A673 (cell line): ENCODE data around the gene BCL2.

Source experiments
- CTCF ChIP-seq: fragments of 300-800, 200-600 bp; sonication (generic); conservative IDR thresholded peaks from 2 replicates; pipeline ENCODE4 v1.5.1; 2017; ENCODE audit warnings: low read depth, mild to moderate bottlenecking, antibody characterized with exemption, low read length, moderate library complexity, mixed read lengths
- EZH2 ChIP-seq: fragments of 200-600 bp; sonication (generic); IDR thresholded peaks from 2 replicates; pipeline ENCODE4 v1.6.1; 2017; ENCODE audit warnings: borderline replicate concordance, low read depth, mild to moderate bottlenecking, mixed read lengths, antibody characterized with exemption, low read length; ENCODE audit not compliant: poor library complexity, severe bottlenecking

GRCh38 chr18:63144748-63145147 is 174.8 kb downstream of the BCL2 start:
- TF ChIP-seq CTCF (no peak), EZH2 (no peak)
